HepG2 (cell line): ENCODE measurements around the gene FBXO41. TPM values are rescaled to one million over a fixed set of nuclear protein-coding genes. Genes with fewer than 3 reads are reported as not detected.

Experiments
- ATAC-seq: fragments of 200-7000 bp; cut with Tn5 transposase; 3 replicates; pipeline ENCODE4 v1.9.1; 2020; ENCODE audit warnings: mild to moderate bottlenecking, moderate library complexity
- BruUV-seq: library from RNA; stranded (reverse); fragments of 400-500 nt; replicated peaks from 2 replicates; lab custom pipeline; 2021; lab: Mats Ljungman, UMichigan
- CTCF ChIA-PET: fragments of 300-600 bp; formaldehyde crosslinking; extraction: SDS; loops from one replicate; lab custom pipeline; 2021; ENCODE audit warnings: low total read pairs, inconsistent platforms, low intra/inter-chr PET ratio; lab: Yijun Ruan, JAX
- POLR2A ChIA-PET: fragments of 350-600 bp; sonication (Branson Sonifier 250); formaldehyde crosslinking; loops from one replicate; lab custom pipeline; 2020; ENCODE audit warnings: antibody characterized with exemption, inconsistent platforms; lab: Yijun Ruan, JAX
- DNase-seq: peaks from one replicate; pipeline ENCODE4 v3.0.0-alpha.2; 2015; ENCODE audit warnings: low spot score
- FAIRE-seq: peaks from 3 replicates; lab custom pipeline; 2011; peaks lifted over from hg19 to GRCh38; lab: Jason Lieb, UNC
- H2AFZ ChIP-seq: one replicate; pipeline ENCODE4 v1.6.1; 2011; ENCODE audit warnings: low read length, inconsistent platforms
- H3K27ac ChIP-seq: fragments of 300-600 bp; 3 replicates; pipeline ENCODE4 v1.8.0; 2011; ENCODE audit warnings: mixed run types, mild to moderate bottlenecking, mixed read lengths, low read length, inconsistent platforms; ENCODE audit not compliant: insufficient read depth; ENCODE audit errors: extremely low read length
- H3K27me3 ChIP-seq, 2 experiments: fragments of 200-600 bp in 1 of 2; 2 replicates in 1 of 2; 3 replicates in 1 of 2; pipeline versions ENCODE4 v1.6.0 to v1.8.0; 2011; ENCODE audit warnings: low read length in 2 of 2, mild to moderate bottlenecking in 2 of 2, moderate library complexity in 2 of 2, inconsistent platforms in 1 of 2; ENCODE audit not compliant: insufficient read depth in 2 of 2, control insufficient read depth in 1 of 2
- H3K36me3 ChIP-seq, 2 experiments: fragments of 200-600 bp in 1 of 2; replicated peaks in 1 of 2; 2 replicates in 1 of 2; 3 replicates in 1 of 2; pipeline versions ENCODE4 v1.5.1 to v1.8.0; 2011; ENCODE audit warnings: low read length in 2 of 2, inconsistent platforms in 1 of 2; ENCODE audit not compliant: insufficient read depth in 2 of 2, control insufficient read depth in 1 of 2
- H3K4me1 ChIP-seq: 2 replicates; pipeline ENCODE4 v1.5.1; 2012; ENCODE audit warnings: low read length, inconsistent platforms; ENCODE audit not compliant: insufficient read depth
- H3K4me2 ChIP-seq: 2 replicates; pipeline ENCODE4 v1.6.0; 2011; ENCODE audit warnings: low read depth, low read length, inconsistent platforms
- H3K4me3 ChIP-seq, 3 experiments: fragments of 200-600 bp in 1 of 3; sonication (generic), shearing (Covaris generic) in 1 of 3; replicated peaks in 1 of 3; 2 replicates each; pipeline ENCODE4 v1.5.1; 2011 to 2016; ENCODE audit warnings: low read length in 3 of 3, inconsistent platforms in 2 of 3, low read depth in 2 of 3, mild to moderate bottlenecking in 2 of 3, control low read depth in 1 of 3, mixed read lengths in 1 of 3; ENCODE audit not compliant: insufficient read depth in 1 of 3
- H3K79me2 ChIP-seq: one replicate; pipeline ENCODE4 v1.6.1; 2011; ENCODE audit warnings: low read length, inconsistent platforms; ENCODE audit not compliant: insufficient read depth
- H3K9ac ChIP-seq: 2 replicates; pipeline ENCODE4 v1.6.0; 2011; ENCODE audit warnings: mild to moderate bottlenecking, low read depth, low read length, inconsistent platforms; ENCODE audit not compliant: insufficient read depth
- H3K9me3 ChIP-seq: 2 replicates; pipeline ENCODE4 v1.5.1; 2012; ENCODE audit warnings: mild to moderate bottlenecking, low read length
- H4K20me1 ChIP-seq: 2 replicates; pipeline ENCODE4 v1.6.0; 2011; ENCODE audit warnings: inconsistent platforms, mild to moderate bottlenecking, low read length, moderate library complexity; ENCODE audit not compliant: insufficient read depth
- CCDC6 ChIP-seq: sonication (generic); formaldehyde crosslinking; IDR thresholded peaks from 2 replicates; pipeline ENCODE4 v1.8.1; 2022; ENCODE audit warnings: mild to moderate bottlenecking, missing genetic modification reagents, moderate library complexity
- FOXC1 ChIP-seq: sonication (generic); formaldehyde crosslinking; IDR thresholded peaks from 2 replicates; pipeline ENCODE4 v1.8.0; 2022; ENCODE audit warnings: mild to moderate bottlenecking, missing genetic modification reagents, borderline replicate concordance
- FOXO1 ChIP-seq: sonication (generic); formaldehyde crosslinking; IDR thresholded peaks from 2 replicates; pipeline ENCODE4 v1.4.0; 2020; ENCODE audit warnings: missing genetic modification reagents
- GATAD1 ChIP-seq: IDR thresholded peaks from 2 replicates; pipeline ENCODE4 v1.6.1; 2016; ENCODE audit warnings: missing genetic modification reagents, missing compliant biosample characterization
- HNRNPLL ChIP-seq: fragments of 200-400 bp; formaldehyde crosslinking; IDR thresholded peaks from 2 replicates; pipeline ENCODE4 v1.6.1; 2017; ENCODE audit warnings: mild to moderate bottlenecking, low read depth, low read length; ENCODE audit not compliant: poor library complexity, severe bottlenecking
- MED13 ChIP-seq: sonication (generic); formaldehyde crosslinking; IDR thresholded peaks from 2 replicates; pipeline ENCODE4 v1.5.0; 2020; ENCODE audit warnings: missing genetic modification reagents
- MTF2 ChIP-seq: sonication (generic); formaldehyde crosslinking; IDR thresholded peaks from 2 replicates; pipeline ENCODE4 v1.5.0; 2020; ENCODE audit warnings: missing genetic modification reagents, borderline replicate concordance
- NR1H2 ChIP-seq: sonication (generic); formaldehyde crosslinking; IDR thresholded peaks from 2 replicates; pipeline ENCODE4 v1.8.1; 2022; ENCODE audit warnings: low read depth, missing genetic modification reagents, borderline replicate concordance
- PCBP1 ChIP-seq: fragments of 200-400 bp; formaldehyde crosslinking; IDR thresholded peaks from 2 replicates; pipeline ENCODE4 v1.6.1; 2017; ENCODE audit warnings: mild to moderate bottlenecking, low read depth, low read length, borderline replicate concordance
- PITX1 ChIP-seq: sonication (generic); formaldehyde crosslinking; IDR thresholded peaks from 2 replicates; pipeline ENCODE4 v1.5.1; 2020; ENCODE audit warnings: mild to moderate bottlenecking, missing genetic modification reagents
- SP1 ChIP-seq, 2 experiments: fragments of 450-650 bp in 1 of 2; sonication (generic) in 1 of 2; formaldehyde crosslinking in 1 of 2; IDR thresholded peaks; 2 replicates each; pipeline versions ENCODE4 v1.4.0 to v1.6.1; 2016 to 2020; ENCODE audit warnings: missing genetic modification reagents in 1 of 2
- TGIF2 ChIP-seq: IDR thresholded peaks from 2 replicates; pipeline ENCODE4 v1.6.1; 2016; ENCODE audit warnings: control low read depth, missing compliant biosample characterization
- ZFX ChIP-seq: sonication (generic); formaldehyde crosslinking; IDR thresholded peaks from 2 replicates; pipeline ENCODE4 v1.4.0; 2020; ENCODE audit warnings: mild to moderate bottlenecking, low read depth, missing genetic modification reagents, moderate library complexity
- ZNF256 ChIP-seq: sonication (generic); formaldehyde crosslinking; conservative IDR thresholded peaks from 2 replicates; pipeline ENCODE4 v1.4.0; 2020; ENCODE audit warnings: missing genetic modification reagents
- ZNF34 ChIP-seq: sonication (generic); formaldehyde crosslinking; IDR thresholded peaks from 2 replicates; pipeline ENCODE4 v1.4.0; 2020; ENCODE audit warnings: mild to moderate bottlenecking, missing genetic modification reagents, borderline replicate concordance
- WGBS: methylation state at CpG from one replicate; pipeline ENCODE4 v1.1.6; 2017; ENCODE audit warnings: low lambda C conversion rate; 5-methylcytosine and 5-hydroxymethylcytosine counted together
- in situ Hi-C: cut with HindIII; loops from 2 replicates; pipeline ENCODE4 v1.10.0; 2017; ENCODE audit warnings: low pct_unique_long_range_greater_than_20kb; ENCODE audit not compliant: extremely low pct_ligation_motif_present
- intact Hi-C: fragments of 100-400 bp; cut with micrococcal nuclease; formaldehyde crosslinking; loops from one replicate; pipeline ENCODE4 v1.10.0; 2022; ENCODE audit not compliant: unreplicated experiment
- polyA plus RNA-seq, 8 experiments: library from polyadenylated mRNA; depleted of rRNA in 3 of 8; stranded (reverse) in 7 of 8; unstranded in 1 of 8; fragments of >200 nt; fragmentation: Illumina TruSeq in 4 of 8; extraction: Trizol in 4 of 8; gene quantifications; 2 replicates each; pipeline versions ENCODE4 v1.2.1 to v1.2.3, GENCODE V29; 2011 to 2016; ENCODE audit warnings: low read depth in 4 of 8, missing spikeins in 1 of 8, mixed read lengths in 1 of 8; ENCODE audit not compliant: insufficient read depth in 1 of 8
- total RNA-seq, 5 experiments: library from RNA; depleted of rRNA; stranded (reverse); fragments of >200 nt; fragmentation: Illumina TruSeq; extraction: Trizol; gene quantifications; 2 replicates each; pipeline ENCODE4 v1.2.3, GENCODE V29; 2016; ENCODE audit warnings: low read depth in 1 of 5
- TF ChIP-seq, protein P1 (sequence below): IDR thresholded peaks from 2 replicates; pipeline ENCODE4 v1.6.1; 2012; ENCODE audit warnings: inconsistent platforms
- TF ChIP-seq, protein P2 (sequence below): IDR thresholded peaks from 2 replicates; pipeline ENCODE4 v1.6.1; 2016; ENCODE audit warnings: missing compliant biosample characterization, missing genetic modification reagents, borderline replicate concordance
- TF ChIP-seq, protein P3 (sequence below): fragments of 450-650 bp; IDR thresholded peaks from 2 replicates; pipeline ENCODE4 v1.6.1; 2016
- TF ChIP-seq, protein P4 (sequence below): sonication (generic); formaldehyde crosslinking; IDR thresholded peaks from 2 replicates; pipeline ENCODE4 v1.5.0; 2020; ENCODE audit warnings: missing genetic modification reagents
- TF ChIP-seq, protein P5 (sequence below): sonication (generic); formaldehyde crosslinking; IDR thresholded peaks from 2 replicates; pipeline ENCODE4 v1.8.1; 2023; ENCODE audit warnings: missing genetic modification reagents, mild to moderate bottlenecking, borderline replicate concordance

Gene FBXO41
- total and polyA plus RNA-seq, 2 of the 13 experiments (the other 11 are each of a cell fraction or from before 2014, with no cell fraction given): 4.2 to 10.3 TPM

DNA sequence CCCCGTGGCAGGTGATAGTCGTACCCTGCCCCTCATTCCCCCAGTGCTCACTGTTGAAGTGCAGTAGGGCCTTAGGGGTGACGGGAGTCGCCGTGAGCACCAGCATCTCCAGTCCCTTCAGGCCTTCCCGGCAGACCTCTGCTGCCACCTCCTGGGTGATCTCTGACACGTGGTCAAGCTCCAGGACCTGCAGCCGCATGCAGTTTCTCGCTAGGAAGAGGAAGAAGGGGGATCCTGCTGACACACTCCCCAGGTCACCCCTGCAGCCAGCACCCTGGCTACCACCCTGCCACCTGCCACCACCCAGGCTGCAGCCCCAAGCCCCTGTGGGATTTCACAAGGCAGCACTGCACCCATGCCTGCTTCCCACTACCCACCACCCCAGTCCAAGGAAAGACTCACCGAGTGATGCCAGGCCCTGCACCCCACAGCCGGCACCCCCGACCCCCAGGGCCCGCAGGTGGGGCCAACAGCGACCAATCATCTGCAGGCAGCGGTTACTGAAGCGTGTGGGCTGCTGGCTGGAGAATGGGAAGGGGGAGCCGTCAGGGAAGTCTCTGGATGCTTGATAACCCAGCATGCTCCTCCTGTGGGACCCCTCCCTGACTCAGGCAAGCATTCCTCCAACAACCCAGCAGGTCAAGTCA, 23.8 kb downstream of the FBXO41 start:
- BruUV-seq: no TSS peak
- Histone ChIP-seq H2AFZ (no peak overlapping the region), H3K9me3 (no peaks in the 10 kb centered on the region), H3K36me3 (peaks cover 2 to 10% of the 10 kb centered on the region in 2 experiments; a peak in 4 of 5 replicates), H4K20me1 (no peaks in the 10 kb centered on the region), H3K4me2 (0 out of 2 replicates have a peak overlapping the region, but pooled peaks have one; percentile 3), H3K79me2 (no peaks in the 10 kb centered on the region), H3K9ac (no peak overlapping the region), H3K4me1 (peaks cover 51% of the 10 kb centered on the region), H3K27ac (no peak overlapping the region), H3K27me3 (no peaks in the 10 kb centered on the region), H3K4me3 (no peak overlapping the region)
- peak; percentile 72 for DNase-seq
- peak; percentile 65 for ATAC-seq
- in situ Hi-C loops: no loop called here
- WGBS: 28% methylated on average over 7 of the region's 17 CpGs
- ChIA-PET CTCF (interaction anchor here (0.8 to 1.7 kb wide), 3 partner anchors 83 to 367 kb away, joined by 3 to 8 read pairs (median 4); no protein-coding TSS in a partner anchor), POLR2A (interaction anchor here (0.6 to 2.1 kb wide), 5 partner anchors 11 to 47 kb away, joined by 3 to 6 read pairs (median 4); partner anchors contain the start of genes CCT7, PRADC1 and SMYD5)
- intact Hi-C loops: loop anchor here (1.0 to 5.0 kb wide), 3 partner anchors 47 to 98 kb away; no protein-coding TSS in a partner anchor
- peak; percentile 98 for FAIRE-seq
- 0 out of 2 replicates have a peak, but pooled peaks have one; percentile 26 for TF ChIP-seq GATAD1 (CRISPR knock-in tag)
- peak; percentile 30 for TF ChIP-seq HNRNPLL
- TF ChIP-seq, protein P1, sequence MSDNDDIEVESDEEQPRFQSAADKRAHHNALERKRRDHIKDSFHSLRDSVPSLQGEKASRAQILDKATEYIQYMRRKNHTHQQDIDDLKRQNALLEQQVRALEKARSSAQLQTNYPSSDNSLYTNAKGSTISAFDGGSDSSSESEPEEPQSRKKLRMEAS: peak; percentile 93
- TF ChIP-seq ZNF256 (CRISPR knock-in tag): no peak
- TF ChIP-seq MTF2 (CRISPR knock-in tag): 0 out of 2 replicates have a peak, but pooled peaks have one; percentile 57
- TF ChIP-seq, protein P2, sequence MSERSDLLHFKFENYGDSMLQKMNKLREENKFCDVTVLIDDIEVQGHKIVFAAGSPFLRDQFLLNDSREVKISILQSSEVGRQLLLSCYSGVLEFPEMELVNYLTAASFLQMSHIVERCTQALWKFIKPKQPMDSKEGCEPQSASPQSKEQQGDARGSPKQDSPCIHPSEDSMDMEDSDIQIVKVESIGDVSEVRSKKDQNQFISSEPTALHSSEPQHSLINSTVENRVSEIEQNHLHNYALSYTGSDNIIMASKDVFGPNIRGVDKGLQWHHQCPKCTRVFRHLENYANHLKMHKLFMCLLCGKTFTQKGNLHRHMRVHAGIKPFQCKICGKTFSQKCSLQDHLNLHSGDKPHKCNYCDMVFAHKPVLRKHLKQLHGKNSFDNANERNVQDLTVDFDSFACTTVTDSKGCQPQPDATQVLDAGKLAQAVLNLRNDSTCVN (CRISPR knock-in tag): no peak
- TF ChIP-seq NR1H2 (CRISPR knock-in tag): peak; percentile 62; the same call in 1 of the 2 replicates
- 0 out of 2 replicates have a peak, but pooled peaks have one; percentile 55 for TF ChIP-seq TGIF2 (CRISPR knock-in tag)
- TF ChIP-seq, protein P3, sequence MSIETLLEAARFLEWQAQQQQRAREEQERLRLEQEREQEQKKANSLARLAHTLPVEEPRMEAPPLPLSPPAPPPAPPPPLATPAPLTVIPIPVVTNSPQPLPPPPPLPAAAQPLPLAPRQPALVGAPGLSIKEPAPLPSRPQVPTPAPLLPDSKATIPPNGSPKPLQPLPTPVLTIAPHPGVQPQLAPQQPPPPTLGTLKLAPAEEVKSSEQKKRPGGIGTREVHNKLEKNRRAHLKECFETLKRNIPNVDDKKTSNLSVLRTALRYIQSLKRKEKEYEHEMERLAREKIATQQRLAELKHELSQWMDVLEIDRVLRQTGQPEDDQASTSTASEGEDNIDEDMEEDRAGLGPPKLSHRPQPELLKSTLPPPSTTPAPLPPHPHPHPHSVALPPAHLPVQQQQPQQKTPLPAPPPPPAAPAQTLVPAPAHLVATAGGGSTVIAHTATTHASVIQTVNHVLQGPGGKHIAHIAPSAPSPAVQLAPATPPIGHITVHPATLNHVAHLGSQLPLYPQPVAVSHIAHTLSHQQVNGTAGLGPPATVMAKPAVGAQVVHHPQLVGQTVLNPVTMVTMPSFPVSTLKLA: peak; percentile 63
- 0 out of 2 replicates have a peak, but pooled peaks have one; percentile 47 for TF ChIP-seq ZNF34
- no peak for TF ChIP-seq PITX1 (CRISPR knock-in tag)
- peak; percentile 62; the same call in 1 of the 2 replicates for TF ChIP-seq FOXO1
- TF ChIP-seq, protein P4, sequence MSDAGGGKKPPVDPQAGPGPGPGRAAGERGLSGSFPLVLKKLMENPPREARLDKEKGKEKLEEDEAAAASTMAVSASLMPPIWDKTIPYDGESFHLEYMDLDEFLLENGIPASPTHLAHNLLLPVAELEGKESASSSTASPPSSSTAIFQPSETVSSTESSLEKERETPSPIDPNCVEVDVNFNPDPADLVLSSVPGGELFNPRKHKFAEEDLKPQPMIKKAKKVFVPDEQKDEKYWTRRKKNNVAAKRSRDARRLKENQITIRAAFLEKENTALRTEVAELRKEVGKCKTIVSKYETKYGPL (CRISPR knock-in tag): no peak
- peak; percentile 55; the same call in 1 of the 2 replicates for TF ChIP-seq ZFX
- TF ChIP-seq MED13 (CRISPR knock-in tag): no peak
- TF ChIP-seq SP1 (IDR thresholded peaks at IDR 0.05): no peak
- TF ChIP-seq SP1 (CRISPR knock-in tag; IDR thresholded peaks at IDR 0.05): 0 out of 2 replicates have a peak, but pooled peaks have one; percentile 28
- TF ChIP-seq, protein P5, sequence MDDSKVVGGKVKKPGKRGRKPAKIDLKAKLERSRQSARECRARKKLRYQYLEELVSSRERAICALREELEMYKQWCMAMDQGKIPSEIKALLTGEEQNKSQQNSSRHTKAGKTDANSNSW (CRISPR knock-in tag): 0 out of 2 replicates have a peak, but pooled peaks have one; percentile 42
- TF ChIP-seq CCDC6 (CRISPR knock-in tag): no peak
- 0 out of 2 replicates have a peak, but pooled peaks have one; percentile 12 for TF ChIP-seq PCBP1
- TF ChIP-seq FOXC1 (CRISPR knock-in tag): peak; percentile 78; the same call in 1 of the 2 replicates
